Activated T-helper 2 cell treated with anti-CD3 and anti-CD28 coated beads, Interferon-gamma antibody, Interleukin-2, Interleukin-4, amounts not matched to agents 10 μg/mL and 5 μg/mL and 100 μg/mL, durations not matched to agents 14 hours and 24 hours and 36 hours (primary cell): Measurements from ENCODE around the gene RTN4. TPM values are rescaled to one million over a fixed set of nuclear protein-coding genes. Genes with fewer than 3 reads are reported as not detected.
"Not testable (repeated sequence)": the region's sequence is repeated elsewhere in the genome, so short reads cannot be mapped to it uniquely, and the experiment has no call there.

Experiments
- DNase-seq: peaks from one replicate; pipeline ENCODE4 v3.0.0; 2021; ENCODE audit warnings: low spot score
- H3K27ac Mint-ChIP-seq: one replicate; pipeline ENCODE4 v1.8.0; 2021; ENCODE audit warnings: mixed read lengths
- H3K27me3 Mint-ChIP-seq: one replicate; pipeline ENCODE4 v1.8.0; 2021; ENCODE audit warnings: low read depth, mixed read lengths
- H3K36me3 Mint-ChIP-seq: one replicate; pipeline ENCODE4 v1.8.0; 2021; ENCODE audit warnings: low read depth, mixed read lengths
- H3K4me1 Mint-ChIP-seq: one replicate; pipeline ENCODE4 v1.8.0; 2021; ENCODE audit warnings: low read depth, mixed read lengths
- H3K4me3 Mint-ChIP-seq: one replicate; pipeline ENCODE4 v1.8.0; 2021; ENCODE audit warnings: low read depth, mild to moderate bottlenecking, moderate library complexity, mixed read lengths
- H3K9me3 Mint-ChIP-seq: one replicate; pipeline ENCODE4 v1.8.0; 2021; ENCODE audit warnings: mixed read lengths
- intact Hi-C: fragments of 100-400 bp; cut with micrococcal nuclease; formaldehyde crosslinking; loops from one replicate; pipeline ENCODE4 v1.15.1; 2023
- total RNA-seq: library from RNA; stranded (reverse); gene quantifications from 2 replicates; pipeline ENCODE4 v1.2.3, GENCODE V29; 2022

RTN4 gene
- total RNA-seq, 1 donor from 2014 or later, result 93.3 TPM

DNA sequence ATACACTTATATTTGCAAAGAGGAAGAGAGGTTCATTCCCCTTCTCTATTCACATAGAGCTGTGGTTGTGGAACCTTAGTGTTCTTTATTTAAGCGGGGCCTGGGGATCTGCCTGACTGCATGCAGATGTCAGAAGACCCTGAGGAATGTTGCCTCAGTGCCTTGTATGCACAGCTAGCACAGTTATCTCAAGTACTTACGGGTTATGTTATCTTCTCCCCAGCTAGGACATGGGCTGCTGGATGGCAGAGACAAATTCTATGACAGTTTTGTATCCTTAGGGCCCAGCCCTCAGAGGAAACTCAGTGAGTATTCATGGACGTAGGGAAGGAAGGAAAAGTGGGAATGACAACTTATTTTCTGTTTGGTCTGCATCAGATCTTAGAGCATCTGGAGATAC, 37.7 kb upstream of the RTN4 start:
- Mint-ChIP-seq H3K4me1 (no peaks in the 10 kb centered on the region), H3K36me3 (no peaks in the 10 kb centered on the region), H3K27ac (no peak overlapping the region), H3K9me3 (no peaks in the 10 kb centered on the region), H3K4me3 (no peak overlapping the region), H3K27me3 (no peaks in the 10 kb centered on the region)
- intact Hi-C loops, result no loop called here
- DNase-seq, result no peak

DNA sequence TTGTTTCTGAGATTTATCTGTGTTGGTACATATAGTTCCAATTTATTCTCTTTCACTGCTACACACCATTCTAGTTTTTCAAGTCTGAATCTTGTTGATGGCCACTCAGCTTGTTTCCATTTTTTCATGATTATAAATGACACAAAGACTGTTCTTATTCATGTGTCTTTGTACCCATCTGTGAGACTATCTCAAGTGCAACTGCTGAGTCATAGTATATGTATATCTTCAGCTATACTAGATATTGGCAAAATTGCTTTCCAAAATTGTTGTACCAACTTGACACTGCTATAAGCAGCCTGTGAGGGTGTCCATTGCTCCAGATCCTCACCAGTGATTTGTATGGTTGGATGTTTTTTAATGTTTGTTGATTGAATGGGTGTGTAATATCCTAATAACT, 37.2 kb upstream of the RTN4 start:
- Mint-ChIP-seq H3K4me3 (no peak overlapping the region), H3K9me3 (no peaks in the 10 kb centered on the region), H3K36me3 (no peaks in the 10 kb centered on the region), H3K27me3 (no peaks in the 10 kb centered on the region), H3K4me1 (no peaks in the 10 kb centered on the region), H3K27ac (no peak overlapping the region)
- intact Hi-C loops, result no loop called here
- no peak for DNase-seq

DNA sequence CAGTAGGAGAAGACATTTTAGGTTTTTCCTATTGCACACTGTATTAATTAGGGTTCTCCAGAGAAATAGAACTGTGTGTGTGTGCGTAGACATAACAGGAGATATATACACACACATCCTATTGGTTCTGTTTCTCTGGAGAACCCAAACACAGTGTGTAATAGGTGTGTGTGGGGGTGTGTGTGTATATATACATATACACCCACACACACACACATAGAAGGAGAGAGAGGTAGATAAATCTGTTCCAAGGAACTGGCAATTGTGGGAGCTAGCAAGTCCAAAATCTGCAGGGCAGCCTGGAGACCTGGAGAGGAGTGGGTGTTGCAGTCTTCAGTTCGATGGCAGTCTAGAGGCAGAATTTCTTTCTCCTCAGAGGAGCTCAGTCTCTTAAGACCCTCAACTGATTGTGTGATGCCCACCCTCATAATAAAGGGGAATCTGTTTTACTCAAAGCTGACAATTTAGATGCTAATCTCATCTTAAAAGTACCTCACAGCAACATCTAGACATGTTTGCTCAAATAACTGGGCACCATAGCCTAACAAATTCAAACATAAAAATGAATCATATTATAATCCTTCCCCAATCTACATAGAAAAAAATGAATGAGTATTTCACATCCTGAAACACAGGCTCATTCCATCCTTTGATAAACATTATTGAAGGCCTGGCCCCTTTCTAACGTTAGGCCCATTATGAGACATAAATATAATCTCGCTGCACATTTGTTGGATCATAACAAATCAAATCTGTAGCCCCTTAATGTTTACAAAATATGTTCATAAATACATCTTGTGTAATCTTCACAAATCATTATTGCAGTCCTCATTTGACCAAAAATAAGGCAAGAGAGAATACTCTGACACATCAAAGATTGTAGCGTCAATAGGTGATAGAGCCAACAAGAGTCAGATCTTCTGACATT, 35.1 kb upstream of the RTN4 start:
- no peak for DNase-seq
- H3K4me1 Mint-ChIP-seq, result no peaks in the 10 kb centered on the region
- H3K27ac Mint-ChIP-seq, result no peak overlapping the region
- H3K36me3 Mint-ChIP-seq, result no peaks in the 10 kb centered on the region
- intact Hi-C loops, result no loop called here
- H3K9me3 Mint-ChIP-seq, result peaks cover 2% of the 10 kb centered on the region
- H3K27me3 Mint-ChIP-seq, result no peaks in the 10 kb centered on the region
- H3K4me3 Mint-ChIP-seq, result no peak overlapping the region

DNA sequence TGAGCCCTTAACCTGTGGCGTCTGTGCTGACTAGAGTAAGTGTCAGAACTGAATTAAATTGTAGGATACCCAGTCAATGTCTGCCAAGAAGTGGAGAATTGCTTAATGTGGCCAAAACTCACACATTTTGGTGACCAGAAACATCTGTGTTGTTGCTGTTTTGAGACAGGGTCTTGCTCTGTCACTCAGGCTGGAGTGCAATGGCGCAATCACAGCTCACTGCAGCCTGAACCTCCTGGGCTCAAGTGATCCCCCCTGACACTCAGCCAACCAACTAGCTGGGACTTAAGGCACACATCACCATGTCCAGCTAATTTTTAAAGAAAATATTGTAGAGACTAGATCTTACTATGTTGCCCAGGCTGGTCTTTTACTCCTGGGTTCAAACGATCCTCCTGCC, 34.4 kb upstream of the RTN4 start:
- Mint-ChIP-seq H3K4me1 (no peaks in the 10 kb centered on the region), H3K27ac (no peak overlapping the region), H3K27me3 (no peaks in the 10 kb centered on the region), H3K9me3 (peaks cover 7% of the 10 kb centered on the region), H3K36me3 (no peaks in the 10 kb centered on the region), H3K4me3 (no peak overlapping the region)
- intact Hi-C loops, result no loop called here
- no peak for DNase-seq

DNA sequence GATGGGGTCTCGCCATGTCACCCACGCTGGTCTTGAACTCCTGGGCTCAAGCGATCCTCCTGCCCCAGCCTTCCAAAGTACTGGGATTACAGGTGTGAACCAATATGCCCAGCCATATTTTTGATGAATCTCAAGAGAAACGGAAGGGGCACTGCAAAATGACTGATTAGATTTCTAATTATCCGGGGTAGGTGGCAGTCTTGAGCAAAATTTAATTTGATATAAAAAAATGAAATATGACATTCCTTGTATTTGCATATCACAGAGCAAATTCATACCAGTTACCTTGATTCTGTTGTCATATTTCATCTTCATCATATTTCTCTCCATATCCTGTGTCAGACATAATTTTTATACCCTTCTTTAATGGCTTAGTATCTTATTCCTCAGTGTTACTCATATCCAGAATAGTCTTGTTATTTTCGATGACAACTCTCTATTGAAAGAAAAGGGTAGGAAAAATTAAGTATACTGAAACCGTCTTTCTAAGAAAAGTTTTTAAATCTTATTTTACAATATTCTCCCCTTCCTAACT, 30.0 kb upstream of the RTN4 start:
- Mint-ChIP-seq H3K9me3 (peaks cover 7% of the 10 kb centered on the region), H3K4me3 (no peak overlapping the region), H3K36me3 (no peaks in the 10 kb centered on the region), H3K27ac (no peak overlapping the region), H3K4me1 (no peaks in the 10 kb centered on the region), H3K27me3 (peaks cover 4% of the 10 kb centered on the region)
- intact Hi-C loops, result no loop called here
- DNase-seq, result no peak

DNA sequence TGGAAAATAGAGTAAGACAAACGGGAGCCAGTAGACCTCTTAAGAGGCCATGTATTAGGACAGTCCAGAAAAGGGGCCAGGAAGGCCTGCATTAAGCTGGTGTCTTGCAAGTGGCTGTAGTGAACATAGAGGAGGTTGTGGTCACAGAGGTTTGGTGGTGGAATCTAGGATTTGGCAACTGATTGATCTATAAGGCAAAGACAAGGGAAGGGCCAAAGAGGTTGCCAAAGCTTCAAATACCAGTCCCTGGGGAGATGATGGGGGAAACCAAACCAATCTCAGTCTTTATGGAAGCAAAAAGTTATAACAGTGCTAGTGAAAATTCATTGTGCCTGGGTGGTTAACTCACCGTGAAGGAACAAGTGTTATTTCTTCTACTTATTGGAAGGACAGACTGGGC, 28.7 kb upstream of the RTN4 start:
- H3K4me3 Mint-ChIP-seq, result no peak overlapping the region
- peaks cover 4% of the 10 kb centered on the region for H3K27me3 Mint-ChIP-seq

DNA sequence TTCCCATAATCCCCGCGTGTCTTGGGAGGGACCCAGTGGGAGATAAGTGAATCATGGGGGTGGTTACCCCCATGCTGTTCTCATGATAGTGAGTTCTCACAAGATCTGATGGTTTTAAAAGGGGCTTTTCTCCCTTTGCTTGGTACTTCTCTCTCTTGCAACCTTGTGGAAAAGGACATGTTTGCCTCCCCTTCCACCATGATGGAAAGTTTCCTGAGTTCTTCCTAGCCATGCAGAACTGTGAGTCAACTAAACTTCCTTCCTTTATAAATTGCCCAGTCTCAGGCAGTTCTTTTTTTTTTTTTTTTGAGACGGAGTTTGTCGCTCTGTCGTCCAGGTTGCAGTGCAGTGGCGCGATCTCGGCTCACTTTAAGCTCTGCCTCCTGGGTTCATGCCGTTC, 26.5 kb upstream of the RTN4 start:
- Mint-ChIP-seq H3K27ac (no peak overlapping the region), H3K4me3 (no peak overlapping the region), H3K36me3 (no peaks in the 10 kb centered on the region), H3K27me3 (peaks cover 8% of the 10 kb centered on the region), H3K4me1 (no peaks in the 10 kb centered on the region), H3K9me3 (peaks cover 7% of the 10 kb centered on the region)
- intact Hi-C loops, result no loop called here
- DNase-seq, result no peak

More for the DNA sequence above, 28.7 kb upstream of the RTN4 start:
- no peaks in the 10 kb centered on the region for H3K4me1 Mint-ChIP-seq
- no peak overlapping the region for H3K27ac Mint-ChIP-seq
- DNase-seq, result no peak
- intact Hi-C loops, result no loop called here
- peaks cover 7% of the 10 kb centered on the region for H3K9me3 Mint-ChIP-seq
- no peaks in the 10 kb centered on the region for H3K36me3 Mint-ChIP-seq

DNA sequence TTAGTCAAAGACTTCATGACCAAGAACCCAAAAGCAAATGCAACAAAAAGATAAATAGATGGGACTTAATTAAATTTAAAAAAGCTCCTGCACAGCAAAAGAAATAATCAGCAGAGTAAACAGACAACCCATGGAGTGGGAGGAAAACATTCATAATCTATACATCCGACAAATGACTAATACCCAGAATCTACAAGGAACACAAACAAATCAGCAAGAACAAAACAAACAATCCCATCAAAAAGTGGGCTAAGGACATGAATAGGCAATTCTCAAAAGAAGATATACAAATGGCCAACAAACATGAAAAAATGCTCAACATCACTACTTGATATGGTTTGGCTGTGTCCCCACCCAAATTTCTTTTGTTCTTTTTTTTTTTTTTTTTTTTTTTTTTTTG, 25.8 kb upstream of the RTN4 start:
- H3K9me3 Mint-ChIP-seq, H3K4me1 Mint-ChIP-seq, H3K4me3 Mint-ChIP-seq, H3K36me3 Mint-ChIP-seq, intact Hi-C loops, H3K27me3 Mint-ChIP-seq, DNase-seq, H3K27ac Mint-ChIP-seq: not testable (repeated sequence)

DNA sequence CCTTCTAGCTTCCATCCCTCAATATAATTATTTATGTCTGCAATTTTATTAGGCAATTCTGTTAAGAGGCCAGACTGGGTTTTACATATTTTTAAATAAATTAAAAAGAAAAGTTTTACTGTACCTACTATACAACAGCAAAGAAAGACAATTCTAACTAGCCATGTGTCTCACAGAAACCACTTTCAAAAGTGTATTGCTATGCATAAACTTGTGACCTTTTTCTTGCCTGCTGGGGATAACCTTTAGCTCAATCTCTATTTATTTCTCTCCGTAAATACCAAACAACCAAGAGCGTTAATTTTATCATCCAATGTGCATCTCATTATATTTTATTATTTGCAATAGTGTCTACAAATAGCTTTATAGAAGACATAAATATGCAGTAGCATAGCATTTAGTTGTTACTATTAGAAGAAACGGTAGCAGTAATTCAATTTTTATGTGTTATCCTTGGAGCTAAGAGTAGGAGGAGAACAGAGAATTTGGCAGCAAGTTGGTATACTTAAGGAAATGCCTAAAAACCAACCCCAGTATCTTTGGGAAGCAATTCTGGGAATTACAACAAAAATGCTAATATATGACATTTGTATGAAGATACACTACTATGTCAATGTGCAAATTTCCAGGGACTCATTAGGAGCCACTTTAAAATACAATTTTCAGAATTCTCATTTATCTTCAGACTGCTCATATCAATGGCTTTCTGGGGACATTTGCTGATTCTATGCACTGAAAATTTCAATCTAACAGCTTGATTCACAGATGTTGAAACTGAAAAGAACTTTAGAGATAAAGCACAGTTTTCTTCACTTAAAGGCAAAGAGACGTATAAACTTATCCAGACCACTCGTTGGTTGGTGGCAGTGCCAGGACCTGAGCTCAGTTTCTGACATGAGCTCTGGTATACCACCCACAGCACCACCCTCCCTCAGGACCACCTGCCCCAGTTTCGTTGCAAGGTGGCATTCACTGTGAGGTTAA, 23.0 kb upstream of the RTN4 start:
- intact Hi-C loops, result no loop called here
- no peak for DNase-seq
- Mint-ChIP-seq H3K27ac (no peak overlapping the region), H3K27me3 (peaks cover 8% of the 10 kb centered on the region), H3K4me1 (no peaks in the 10 kb centered on the region), H3K36me3 (no peaks in the 10 kb centered on the region), H3K9me3 (no peaks in the 10 kb centered on the region), H3K4me3 (no peak overlapping the region)

DNA sequence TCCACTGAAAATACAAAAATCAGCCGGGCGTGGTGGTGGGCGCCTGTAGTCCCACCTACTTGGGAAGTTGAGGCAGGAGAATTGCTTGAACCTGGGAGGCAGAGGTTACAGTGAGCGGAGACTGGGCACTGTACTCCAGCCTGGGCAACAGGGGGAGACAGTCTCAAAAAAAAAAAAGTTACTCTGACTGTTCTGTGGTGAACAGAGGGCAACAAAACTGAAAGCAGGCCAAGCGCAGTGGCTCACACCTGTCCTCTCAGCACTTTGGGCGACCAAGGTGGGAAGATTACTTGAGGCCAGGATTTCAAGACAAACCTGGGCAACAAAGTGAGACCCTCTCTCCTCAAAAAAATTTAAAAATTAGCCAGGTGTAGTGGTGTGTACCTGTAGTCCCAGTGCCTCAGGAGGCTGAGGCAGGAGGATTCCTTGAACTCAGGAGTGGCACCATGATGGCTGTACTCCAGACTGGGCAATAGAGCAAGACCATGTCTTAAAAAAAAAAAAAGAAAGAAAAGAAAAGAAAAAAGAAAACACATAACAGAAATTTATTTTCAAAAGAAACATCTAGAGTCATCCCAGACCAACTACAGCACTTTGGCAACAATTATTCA, 13.6 kb upstream of the RTN4 start:
- no peak overlapping the region for H3K27ac Mint-ChIP-seq
- H3K4me1 Mint-ChIP-seq, result peaks cover 3% of the 10 kb centered on the region
- DNase-seq, result no peak
- intact Hi-C loops, result no loop called here
- no peaks in the 10 kb centered on the region for H3K36me3 Mint-ChIP-seq
- no peak overlapping the region for H3K4me3 Mint-ChIP-seq
- H3K27me3 Mint-ChIP-seq, result no peaks in the 10 kb centered on the region
- no peaks in the 10 kb centered on the region for H3K9me3 Mint-ChIP-seq

DNA sequence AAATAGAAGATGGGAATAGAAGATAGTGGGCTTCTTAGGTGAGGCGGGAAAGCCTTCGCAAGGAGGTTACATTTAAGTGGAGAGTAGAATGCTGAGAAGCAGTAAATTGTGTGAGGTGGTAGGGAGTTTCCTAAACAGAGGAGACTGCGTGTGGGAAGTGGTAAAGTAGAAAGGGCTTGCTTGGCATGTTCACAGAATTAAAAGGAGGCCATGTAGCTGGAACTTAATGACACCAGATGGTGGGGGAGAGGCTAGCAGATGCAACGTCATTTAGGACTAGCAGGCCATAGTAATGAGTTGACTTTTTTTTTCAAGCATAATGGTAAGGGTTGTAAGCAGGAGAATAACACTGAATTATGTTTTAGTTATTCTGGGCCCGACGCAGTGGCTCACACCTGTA, 13.0 kb upstream of the RTN4 start:
- Mint-ChIP-seq H3K4me3 (no peak overlapping the region), H3K36me3 (no peaks in the 10 kb centered on the region), H3K27ac (no peak overlapping the region), H3K4me1 (peaks cover 3% of the 10 kb centered on the region), H3K9me3 (no peaks in the 10 kb centered on the region), H3K27me3 (no peaks in the 10 kb centered on the region)
- no peak for DNase-seq
- intact Hi-C loops, result no loop called here

DNA sequence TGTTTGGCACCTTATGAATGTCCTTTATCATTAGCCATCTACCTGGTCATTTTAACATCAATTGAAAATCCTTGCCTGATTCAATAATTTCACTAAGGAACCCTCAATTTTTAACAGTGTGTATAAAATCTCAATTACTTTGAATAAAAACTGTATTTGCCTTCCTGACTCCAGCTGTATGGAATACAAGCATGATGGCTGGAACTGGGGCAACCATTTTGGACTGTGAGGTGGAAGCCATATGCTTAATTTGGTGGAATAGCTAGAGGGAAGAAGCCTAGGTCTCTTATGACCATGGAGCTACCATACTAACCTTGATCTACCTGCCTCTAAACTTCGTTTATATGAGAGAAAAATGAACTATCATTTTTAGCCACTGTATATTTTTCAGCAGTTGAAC, 12.5 kb upstream of the RTN4 start:
- intact Hi-C loops, result no loop called here
- Mint-ChIP-seq H3K4me3 (no peak overlapping the region), H3K4me1 (peaks cover 3% of the 10 kb centered on the region), H3K27ac (no peak overlapping the region), H3K36me3 (no peaks in the 10 kb centered on the region), H3K27me3 (no peaks in the 10 kb centered on the region), H3K9me3 (no peaks in the 10 kb centered on the region)
- DNase-seq, result no peak
